Loucy (cell line): ENCODE data around the gene ASXL3.

Source experiments
- CTCF ChIP-seq: fragments of 200-600 bp; sonication (generic); conservative IDR thresholded peaks from 2 replicates; pipeline ENCODE4 v1.5.1; 2014; ENCODE audit warnings: mild to moderate bottlenecking, antibody characterized with exemption, low read length
- EZH2phosphoT487 ChIP-seq: fragments of 200-600 bp; IDR thresholded peaks from 2 replicates; pipeline ENCODE4 v1.6.1; 2018; ENCODE audit warnings: antibody characterized with exemption, mild to moderate bottlenecking, moderate library complexity, borderline replicate concordance

GRCh38 chr18:33596178-33596854 lies 18.3 kb downstream of the ASXL3 start:
- TF ChIP-seq CTCF (no peak), EZH2phosphoT487 (no peak)
